BLaER1 (cell line): ENCODE data around the gene ATG4C.
"Not testable (repeated sequence)": the region's sequence is repeated elsewhere in the genome, so short reads cannot be mapped to it uniquely, and the experiment has no call there.

ENCODE experiments used
- H3K27ac ChIP-seq: shearing (Covaris generic); formaldehyde crosslinking; 2 replicates; pipeline ENCODE4 v1.8.1; 2022
- H3K27me3 ChIP-seq: shearing (Covaris generic); formaldehyde crosslinking; 2 replicates; pipeline ENCODE4 v1.8.1; 2022
- H3K36me3 ChIP-seq: shearing (Covaris generic); formaldehyde crosslinking; 2 replicates; pipeline ENCODE4 v1.8.1; 2022
- H3K4me1 ChIP-seq: shearing (Covaris generic); formaldehyde crosslinking; 2 replicates; pipeline ENCODE4 v1.8.1; 2022
- H3K4me2 ChIP-seq: shearing (Covaris generic); formaldehyde crosslinking; 2 replicates; pipeline ENCODE4 v1.8.1; 2022
- H3K4me3 ChIP-seq: shearing (Covaris generic); formaldehyde crosslinking; 2 replicates; pipeline ENCODE4 v1.8.1; 2022
- H3K9ac ChIP-seq: shearing (Covaris generic); formaldehyde crosslinking; 2 replicates; pipeline ENCODE4 v1.8.1; 2022
- H3K9me3 ChIP-seq: shearing (Covaris generic); formaldehyde crosslinking; 2 replicates; pipeline ENCODE4 v1.8.1; 2022
- H4K20me1 ChIP-seq: shearing (Covaris generic); formaldehyde crosslinking; 2 replicates; pipeline ENCODE4 v1.8.1; 2022
- Cebpa-rat ChIP-seq: shearing (Covaris generic); IDR thresholded peaks from 2 replicates; pipeline ENCODE4 v1.8.1; 2022

ATG4C gene

DNA sequence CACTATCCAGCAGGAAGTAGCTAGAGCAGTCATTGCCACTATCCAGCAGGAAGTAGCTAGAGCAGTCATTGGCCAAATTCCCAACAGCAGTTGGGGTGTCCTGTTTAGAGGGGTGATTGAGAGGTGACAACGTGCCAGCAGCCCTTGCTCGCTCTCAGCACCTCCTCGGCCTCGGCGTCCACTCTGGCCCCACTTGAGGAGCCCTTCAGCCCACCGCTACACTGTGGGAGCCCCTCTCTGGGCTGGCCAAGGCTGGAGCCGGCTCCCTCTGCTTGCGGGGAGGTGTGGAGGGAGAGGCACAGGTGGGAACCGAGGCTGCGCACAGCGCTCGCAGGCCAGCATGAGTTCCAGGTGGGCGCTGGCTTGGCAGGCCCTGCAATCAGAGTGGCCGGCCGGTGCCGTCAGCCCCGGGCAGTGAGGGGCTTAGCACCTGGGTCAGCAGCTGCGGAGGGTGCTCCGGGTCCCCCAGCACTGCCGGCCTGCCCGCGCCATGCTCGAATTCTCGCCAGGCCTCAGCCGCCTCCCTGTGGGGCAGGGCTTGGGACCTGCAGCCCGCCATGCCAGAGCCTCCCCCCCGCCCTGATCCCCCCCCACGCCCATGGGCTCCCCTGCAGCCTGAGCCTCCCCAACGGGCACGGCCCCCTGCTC, 22.6 kb upstream of the ATG4C start:
- not testable (repeated sequence) for H3K4me2 ChIP-seq, H3K4me3 ChIP-seq, H3K27me3 ChIP-seq, H4K20me1 ChIP-seq, H3K9me3 ChIP-seq, H3K36me3 ChIP-seq, H3K27ac ChIP-seq, H3K9ac ChIP-seq
- peaks cover 28% of the 10 kb centered on the region for H3K4me1 ChIP-seq

DNA sequence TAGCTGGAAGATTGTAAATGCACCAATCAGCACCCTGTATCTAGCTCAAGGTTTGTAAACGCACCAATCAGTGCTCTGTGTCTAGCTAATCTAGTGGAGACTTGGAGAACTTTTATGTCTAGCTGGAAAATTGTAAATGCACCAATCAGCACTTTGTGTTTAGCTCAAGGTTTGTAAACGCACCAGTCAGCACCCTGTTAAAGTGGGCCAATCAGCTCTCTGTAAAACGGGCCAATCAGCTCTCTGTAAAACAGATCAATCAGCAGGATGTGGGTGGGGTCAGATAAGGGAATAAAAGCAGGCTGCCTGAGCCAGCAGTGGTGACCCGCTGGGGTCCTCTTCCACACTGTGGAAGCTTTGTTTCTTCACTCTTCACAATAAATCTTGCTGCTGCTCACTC, 21.9 kb upstream of the ATG4C start:
- not testable (repeated sequence) for H3K4me2 ChIP-seq, H3K27ac ChIP-seq, H3K9ac ChIP-seq, H3K27me3 ChIP-seq, H3K36me3 ChIP-seq, H4K20me1 ChIP-seq, H3K4me3 ChIP-seq, H3K9me3 ChIP-seq
- peaks cover 28% of the 10 kb centered on the region for H3K4me1 ChIP-seq

DNA sequence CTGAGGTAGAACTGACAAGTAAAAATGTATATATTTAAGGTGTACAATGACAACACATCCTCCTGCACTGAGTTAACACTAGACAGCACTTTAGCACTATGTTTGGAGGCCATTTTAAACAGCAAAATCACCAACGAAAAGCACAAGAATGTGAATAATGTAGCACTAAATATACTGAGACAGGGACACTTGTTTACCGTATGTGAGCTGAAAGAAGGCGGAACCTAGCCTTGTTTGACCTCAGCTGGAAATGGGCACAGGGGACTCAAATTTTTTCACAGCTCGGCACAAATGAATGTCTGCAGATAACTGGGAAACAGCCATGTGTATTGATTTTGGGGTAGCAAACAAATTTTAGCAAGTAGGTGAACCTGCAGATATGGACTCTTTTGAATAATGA, 18.0 kb upstream of the ATG4C start:
- H3K27me3 ChIP-seq: no peaks in the 10 kb centered on the region
- TF ChIP-seq Cebpa-rat: no peak
- H3K4me2 ChIP-seq: peak overlapping the region; percentile 53
- H3K4me3 ChIP-seq: no peak overlapping the region
- H4K20me1 ChIP-seq: no peaks in the 10 kb centered on the region
- H3K9ac ChIP-seq: no peak overlapping the region
- H3K9me3 ChIP-seq: peaks cover 6% of the 10 kb centered on the region; the same call in 1 of the 2 replicates
- H3K27ac ChIP-seq: no peak overlapping the region
- H3K36me3 ChIP-seq: no peaks in the 10 kb centered on the region
- H3K4me1 ChIP-seq: peaks cover 13% of the 10 kb centered on the region

DNA sequence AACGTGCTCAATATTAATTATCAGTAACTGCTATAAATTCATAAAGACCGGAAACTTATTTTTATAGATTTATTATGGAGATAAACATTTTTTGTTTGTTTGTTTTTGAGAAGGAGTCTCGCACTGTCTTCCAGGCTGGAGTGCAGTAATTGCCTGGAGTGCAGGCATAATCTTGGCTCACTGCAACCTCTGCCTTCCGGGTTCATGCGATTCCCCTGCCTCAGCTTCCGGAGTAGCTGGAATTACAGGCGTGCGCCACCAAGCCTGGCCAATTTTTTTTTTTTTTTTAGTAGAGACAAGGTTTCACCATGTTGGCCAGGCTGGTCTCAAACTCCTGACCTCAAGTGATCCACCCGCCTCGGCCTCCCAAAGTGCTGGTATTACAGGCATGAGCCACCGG, 15.4 kb upstream of the ATG4C start:
- peaks cover 13% of the 10 kb centered on the region for H3K4me1 ChIP-seq
- not testable (repeated sequence) for H3K27ac ChIP-seq, H3K27me3 ChIP-seq, H3K4me3 ChIP-seq, H3K4me2 ChIP-seq, H3K9ac ChIP-seq, H4K20me1 ChIP-seq, H3K36me3 ChIP-seq
- H3K9me3 ChIP-seq: peaks cover 16% of the 10 kb centered on the region

DNA sequence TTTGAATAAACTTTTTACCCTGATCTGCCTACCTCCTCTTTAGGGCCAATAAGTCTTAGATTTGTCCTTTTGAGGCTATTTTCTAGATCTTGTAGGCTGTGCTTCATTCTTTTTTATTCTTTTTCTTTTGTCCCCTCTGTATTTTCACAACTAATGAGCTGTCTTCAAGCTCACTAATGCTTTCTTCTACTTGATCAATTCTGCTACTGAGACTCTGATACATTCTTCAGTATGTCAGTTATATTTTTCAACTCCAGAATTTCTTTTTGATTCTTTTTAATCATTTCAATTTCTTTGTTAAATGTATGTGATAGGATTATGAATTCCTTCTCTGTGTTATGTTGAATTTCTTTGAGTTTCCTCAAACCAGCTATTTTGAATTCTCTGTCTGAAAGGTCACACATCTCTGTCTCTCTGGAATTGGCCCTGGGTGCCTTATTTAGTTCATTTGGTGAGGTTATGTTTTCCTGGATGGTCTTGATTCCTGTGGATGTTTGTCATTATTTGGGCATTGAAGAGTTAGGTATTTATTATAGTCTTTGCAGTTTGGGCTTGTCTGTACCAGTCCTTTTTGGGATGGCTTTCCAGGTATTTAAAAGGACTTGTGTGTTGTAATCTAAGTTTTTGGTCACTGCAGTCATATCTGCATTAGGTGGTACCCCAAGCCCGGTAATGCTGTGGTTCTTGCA, 11.2 kb upstream of the ATG4C start:
- no peak overlapping the region for H3K4me2 ChIP-seq
- peaks cover 20% of the 10 kb centered on the region for H3K4me1 ChIP-seq
- no peak overlapping the region for H3K9ac ChIP-seq
- H3K4me3 ChIP-seq: no peak overlapping the region
- TF ChIP-seq Cebpa-rat: no peak
- H3K27ac ChIP-seq: no peak overlapping the region
- no peaks in the 10 kb centered on the region for H3K27me3 ChIP-seq
- H3K9me3 ChIP-seq: peaks cover 19% of the 10 kb centered on the region
- H3K36me3 ChIP-seq: no peaks in the 10 kb centered on the region
- no peaks in the 10 kb centered on the region for H4K20me1 ChIP-seq

DNA sequence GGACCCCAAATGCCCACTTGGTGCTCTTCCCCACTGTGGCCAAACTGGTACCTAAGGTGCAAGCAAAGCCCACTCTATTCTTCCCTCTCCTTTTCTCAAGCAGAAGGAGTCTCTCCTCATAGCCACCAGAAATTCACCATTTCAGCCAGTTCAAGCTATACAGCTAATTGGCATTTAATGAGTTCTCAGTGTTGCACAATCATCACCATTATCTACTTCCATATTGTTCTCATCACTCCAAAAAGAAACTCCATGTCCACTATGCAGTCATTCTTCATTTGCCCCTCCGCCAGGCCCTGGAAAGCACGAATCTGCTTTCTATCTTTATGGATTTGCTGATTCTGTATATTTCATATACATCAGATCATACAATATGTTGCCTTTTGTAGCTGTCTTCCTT, 9.9 kb upstream of the ATG4C start:
- Histone ChIP-seq H3K4me3 (no peak overlapping the region), H3K4me2 (no peak overlapping the region), H3K27me3 (no peaks in the 10 kb centered on the region), H3K9ac (no peak overlapping the region), H3K36me3 (no peaks in the 10 kb centered on the region), H4K20me1 (no peaks in the 10 kb centered on the region), H3K9me3 (peaks cover 19% of the 10 kb centered on the region), H3K4me1 (peaks cover 20% of the 10 kb centered on the region), H3K27ac (no peak overlapping the region)
- TF ChIP-seq Cebpa-rat: no peak

DNA sequence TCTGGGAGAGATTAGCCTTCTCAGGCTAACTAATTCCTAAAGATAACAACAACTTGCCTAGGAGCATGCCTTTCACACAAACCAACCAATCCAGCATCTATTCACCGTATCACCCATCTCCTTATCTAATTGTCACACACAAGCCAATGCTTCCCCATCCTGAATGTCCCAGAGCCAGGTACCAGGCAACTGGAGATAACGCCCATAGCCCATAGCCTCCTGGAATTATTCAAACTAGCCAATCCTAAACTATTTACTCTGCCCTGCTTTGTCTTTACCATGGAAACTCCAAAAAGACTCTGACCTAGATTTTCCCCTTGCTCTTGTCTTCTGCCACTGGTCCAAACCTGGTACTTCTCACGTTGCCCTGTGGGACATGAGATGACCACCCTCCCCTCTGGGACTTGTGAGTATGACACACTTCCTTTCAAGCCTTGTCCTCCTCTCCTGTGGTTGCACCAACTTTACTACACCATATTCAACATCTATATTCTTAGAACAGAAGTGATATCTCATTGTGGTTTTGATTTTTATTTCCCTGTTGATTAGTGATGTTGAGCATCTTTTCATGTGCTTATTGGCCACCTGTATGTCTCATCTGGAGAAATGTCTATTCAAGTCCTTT, 8.8 kb upstream of the ATG4C start:
- Histone ChIP-seq H3K4me3 (no peak overlapping the region), H3K27ac (no peak overlapping the region), H3K36me3 (no peaks in the 10 kb centered on the region), H3K9ac (no peak overlapping the region), H4K20me1 (no peaks in the 10 kb centered on the region), H3K4me2 (peak overlapping the region; percentile 63), H3K4me1 (peaks cover 20% of the 10 kb centered on the region), H3K9me3 (peaks cover 19% of the 10 kb centered on the region), H3K27me3 (no peaks in the 10 kb centered on the region)
- TF ChIP-seq Cebpa-rat: no peak

DNA sequence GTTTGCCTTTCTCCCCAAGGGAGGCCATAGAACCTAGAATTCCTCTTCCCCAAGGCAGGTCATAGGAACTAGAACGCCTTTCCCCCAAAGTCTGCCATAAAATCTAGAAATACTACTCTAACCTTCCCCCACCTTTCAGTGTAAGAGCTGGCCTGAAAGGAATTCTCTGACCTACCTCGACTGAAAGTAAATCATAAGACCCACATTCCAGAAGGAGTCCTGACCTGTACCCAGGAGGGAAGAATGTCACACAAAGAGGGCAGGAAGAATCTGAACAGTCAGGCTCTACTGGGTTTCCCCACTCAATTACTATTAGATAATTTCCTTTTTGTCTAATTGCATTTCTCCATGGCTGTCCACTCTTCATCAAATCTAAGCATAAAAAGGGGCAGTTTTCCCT, 5.7 kb upstream of the ATG4C start:
- no peak overlapping the region for H3K27ac ChIP-seq
- peaks cover 35% of the 10 kb centered on the region for H3K4me1 ChIP-seq
- no peaks in the 10 kb centered on the region for H3K27me3 ChIP-seq

DNA sequence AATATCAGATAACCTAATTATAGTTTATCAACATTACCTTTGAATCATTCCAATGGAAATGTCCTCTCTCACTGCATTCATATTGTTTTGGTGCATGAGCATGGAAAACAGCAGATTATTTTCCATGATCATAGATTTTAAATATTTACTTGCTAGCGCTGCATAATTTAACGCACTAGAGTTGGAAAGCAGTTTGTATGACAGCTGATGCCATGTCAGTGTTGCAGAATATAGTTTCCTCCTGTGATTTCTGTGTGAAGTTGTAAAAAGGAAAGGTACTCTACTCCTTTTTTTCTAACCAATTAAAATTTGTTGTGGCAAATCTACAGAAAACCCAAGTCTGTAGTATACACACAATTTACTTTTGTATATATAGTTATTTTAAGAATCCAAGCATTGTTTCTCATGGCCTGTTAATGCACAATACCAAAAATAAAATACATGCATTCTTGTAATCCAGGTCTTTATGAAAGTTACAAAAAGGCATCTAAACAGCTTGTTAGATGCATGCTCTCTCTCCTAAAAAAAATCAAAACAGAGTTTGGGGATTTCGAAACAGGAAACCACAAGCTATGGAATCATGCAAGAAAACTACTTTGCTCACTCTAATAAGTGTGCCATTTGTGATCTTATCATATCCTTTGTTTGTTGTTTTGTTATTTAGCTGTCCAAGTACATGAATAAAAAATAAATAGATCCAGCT, 1.9 kb upstream of the ATG4C start:
- Histone ChIP-seq H3K27ac (no peak overlapping the region), H3K9me3 (no peaks in the 10 kb centered on the region), H3K4me2 (peak overlapping the region; percentile 83), H4K20me1 (no peaks in the 10 kb centered on the region), H3K36me3 (no peaks in the 10 kb centered on the region), H3K27me3 (no peaks in the 10 kb centered on the region), H3K4me3 (no peak overlapping the region), H3K4me1 (peaks cover 39% of the 10 kb centered on the region), H3K9ac (no peak overlapping the region)
- TF ChIP-seq Cebpa-rat: no peak

More for the DNA sequence above, 5.7 kb upstream of the ATG4C start:
- Histone ChIP-seq H4K20me1 (no peaks in the 10 kb centered on the region), H3K9ac (no peak overlapping the region), H3K4me2 (no peak overlapping the region), H3K9me3 (peaks cover 7% of the 10 kb centered on the region), H3K36me3 (no peaks in the 10 kb centered on the region), H3K4me3 (no peak overlapping the region)
- TF ChIP-seq Cebpa-rat: no peak

DNA sequence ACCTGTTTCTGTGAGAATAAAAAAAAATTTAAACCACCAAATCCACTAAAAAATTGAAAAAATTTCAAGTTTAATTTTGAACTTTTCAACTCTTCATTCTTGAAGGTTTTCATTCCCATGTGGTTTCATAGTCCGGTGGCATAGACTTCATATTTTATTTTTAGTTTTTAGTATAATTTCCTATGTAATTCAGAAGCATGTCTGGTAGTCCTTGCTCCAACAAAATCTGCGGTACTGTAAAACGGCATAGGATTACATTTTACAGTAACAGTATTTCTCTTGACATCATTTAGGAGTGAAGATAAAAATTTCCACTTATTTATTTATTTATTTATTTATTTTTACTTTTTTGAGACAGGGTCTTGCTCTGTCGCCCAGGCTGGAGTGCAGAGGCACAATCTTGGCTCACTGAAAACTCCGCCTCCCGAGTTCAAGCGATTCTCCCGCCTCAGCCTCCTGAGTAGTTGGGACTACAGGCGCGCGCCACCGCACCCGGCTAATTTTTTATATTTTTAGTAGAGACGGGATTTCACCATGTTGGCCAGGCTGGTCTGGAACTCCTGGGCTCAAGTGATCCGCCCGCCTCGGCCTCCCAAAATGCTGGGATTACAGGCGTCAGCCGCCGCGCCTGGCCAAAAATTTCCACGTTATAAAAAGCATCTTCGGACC, 1.3 kb upstream of the ATG4C start:
- not testable (repeated sequence) for H3K27ac ChIP-seq, H3K9me3 ChIP-seq, H3K9ac ChIP-seq, H3K36me3 ChIP-seq, H3K27me3 ChIP-seq, H4K20me1 ChIP-seq
- Histone ChIP-seq H3K4me1 (peaks cover 39% of the 10 kb centered on the region), H3K4me2 (peak overlapping the region; percentile 83), H3K4me3 (peak overlapping the region; percentile 81)
